IMR-90 (cell line): Measurements from ENCODE around the gene INTS11.

Experiments
- CEBPB ChIP-seq: IDR thresholded peaks from 2 replicates; pipeline ENCODE4 v1.6.1; 2012; ENCODE audit warnings: low read depth, low read length, improper control_type of control experiment
- CTCF ChIP-seq: conservative IDR thresholded peaks from 2 replicates; pipeline ENCODE4 v1.5.1; 2012; ENCODE audit warnings: mild to moderate bottlenecking, low read depth, low read length, improper control_type of control experiment
- MAFK ChIP-seq: IDR thresholded peaks from 2 replicates; pipeline ENCODE4 v1.6.1; 2012; ENCODE audit warnings: low read depth, low read length, improper control_type of control experiment
- MXI1 ChIP-seq: IDR thresholded peaks from 2 replicates; pipeline ENCODE4 v1.6.1; 2012; ENCODE audit warnings: low read depth, mild to moderate bottlenecking, low read length, moderate library complexity, borderline replicate concordance
- POLR2A ChIP-seq: IDR thresholded peaks from 2 replicates; pipeline ENCODE4 v1.6.1; 2012; ENCODE audit warnings: mild to moderate bottlenecking, low read depth, low read length
- RAD21 ChIP-seq: IDR thresholded peaks from 2 replicates; pipeline ENCODE4 v1.6.1; 2012; ENCODE audit warnings: low read length, improper control_type of control experiment
- RCOR1 ChIP-seq: IDR thresholded peaks from 2 replicates; pipeline ENCODE4 v1.6.1; 2012; ENCODE audit warnings: mild to moderate bottlenecking, low read length, improper control_type of control experiment; ENCODE audit not compliant: insufficient replicate concordance
- RFX5 ChIP-seq: IDR thresholded peaks from 2 replicates; pipeline ENCODE4 v1.8.0; 2012; ENCODE audit warnings: low read depth, mild to moderate bottlenecking, low read length, moderate library complexity

GRCh38 chr1:1332031-1332755 lies 7.7 kb upstream of the INTS11 start:
- no peak for TF ChIP-seq CEBPB
- TF ChIP-seq CTCF = no peak
- no peak for TF ChIP-seq MAFK
- no peak for TF ChIP-seq RAD21
- TF ChIP-seq MXI1 = no peak
- no peak for TF ChIP-seq RCOR1
- TF ChIP-seq POLR2A = no peak
- TF ChIP-seq RFX5 = no peak
